C4-2B (cell line): ENCODE results near the gene BARHL1.

Source experiments
- H3K27ac ChIP-seq: fragments of 450-650 bp; 2 replicates; pipeline ENCODE4 v1.5.1; 2017
- ZFX ChIP-seq: fragments of 450-650 bp; IDR thresholded peaks from 2 replicates; pipeline ENCODE4 v1.6.1; 2017
- TF ChIP-seq, protein P1 (sequence below): fragments of 450-650 bp; conservative IDR thresholded peaks from 2 replicates; pipeline ENCODE4 v1.5.1; 2017; ENCODE audit warnings: mild to moderate bottlenecking

The BARHL1 gene

GRCh38 chr9:132588501-132589147 lies 6.2 kb downstream of the BARHL1 start:
- TF ChIP-seq, protein P1, sequence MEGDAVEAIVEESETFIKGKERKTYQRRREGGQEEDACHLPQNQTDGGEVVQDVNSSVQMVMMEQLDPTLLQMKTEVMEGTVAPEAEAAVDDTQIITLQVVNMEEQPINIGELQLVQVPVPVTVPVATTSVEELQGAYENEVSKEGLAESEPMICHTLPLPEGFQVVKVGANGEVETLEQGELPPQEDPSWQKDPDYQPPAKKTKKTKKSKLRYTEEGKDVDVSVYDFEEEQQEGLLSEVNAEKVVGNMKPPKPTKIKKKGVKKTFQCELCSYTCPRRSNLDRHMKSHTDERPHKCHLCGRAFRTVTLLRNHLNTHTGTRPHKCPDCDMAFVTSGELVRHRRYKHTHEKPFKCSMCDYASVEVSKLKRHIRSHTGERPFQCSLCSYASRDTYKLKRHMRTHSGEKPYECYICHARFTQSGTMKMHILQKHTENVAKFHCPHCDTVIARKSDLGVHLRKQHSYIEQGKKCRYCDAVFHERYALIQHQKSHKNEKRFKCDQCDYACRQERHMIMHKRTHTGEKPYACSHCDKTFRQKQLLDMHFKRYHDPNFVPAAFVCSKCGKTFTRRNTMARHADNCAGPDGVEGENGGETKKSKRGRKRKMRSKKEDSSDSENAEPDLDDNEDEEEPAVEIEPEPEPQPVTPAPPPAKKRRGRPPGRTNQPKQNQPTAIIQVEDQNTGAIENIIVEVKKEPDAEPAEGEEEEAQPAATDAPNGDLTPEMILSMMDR: no peak
- TF ChIP-seq ZFX: no peak
- no peak overlapping the region for H3K27ac ChIP-seq

- no peak overlapping the region for H3K27ac ChIP-seq
- no peak for TF ChIP-seq ZFX
- TF ChIP-seq, protein P1: no peak
These were observed 7.0 kb downstream of the BARHL1 start for GRCh38 chr9:132589148-132590036.

- no peak for TF ChIP-seq ZFX
- TF ChIP-seq, protein P1: no peak
- H3K27ac ChIP-seq: no peak overlapping the region
These were observed 7.6 kb downstream of the BARHL1 start for GRCh38 chr9:132590037-132590317.

DNA sequence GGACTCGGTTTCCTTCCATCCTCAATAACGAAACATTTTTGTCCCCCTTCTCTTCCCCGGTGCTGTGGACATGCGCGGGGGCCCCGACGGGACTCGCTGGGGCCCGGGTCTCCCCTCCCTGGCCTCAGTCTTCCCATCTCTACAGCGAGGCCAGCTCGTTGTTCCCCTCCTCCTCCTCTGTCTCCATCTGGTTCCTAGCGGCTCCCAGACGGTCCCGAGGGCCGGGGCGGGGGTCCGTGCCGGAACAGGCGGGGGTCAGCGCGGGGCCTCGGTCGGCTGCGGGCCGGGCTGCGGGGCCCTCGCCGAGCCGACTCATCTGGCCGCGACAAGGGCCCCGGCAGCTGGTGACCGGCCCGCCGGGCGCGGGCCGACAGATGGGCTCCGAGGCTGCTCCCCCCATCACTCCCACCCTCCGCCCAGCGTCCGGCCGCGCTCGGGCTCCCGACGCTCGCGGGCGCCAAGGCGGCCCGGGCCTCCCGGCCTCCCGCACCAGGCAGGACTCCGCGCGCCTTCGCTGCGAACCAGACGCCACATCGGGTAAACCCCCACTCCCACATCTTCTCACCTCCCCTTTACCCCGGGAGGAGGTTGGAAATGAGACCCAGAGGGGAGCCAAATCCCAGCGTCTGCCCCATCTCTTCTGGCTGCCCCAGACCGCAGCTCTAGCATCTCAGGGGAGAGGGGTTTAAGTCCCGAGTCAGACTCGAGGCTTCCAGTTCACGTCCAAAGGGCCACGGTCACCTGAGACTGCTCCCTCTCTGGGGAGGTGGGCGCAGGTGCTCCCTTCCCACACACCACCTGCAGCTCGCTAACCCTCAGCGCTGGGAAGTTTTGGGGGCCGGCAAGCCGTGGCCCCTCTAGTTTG lies 8.1 kb downstream of the BARHL1 start:
- no peak overlapping the region for H3K27ac ChIP-seq
- TF ChIP-seq, protein P1: no peak

GRCh38 chr9:132591244-132591643 lies 8.8 kb downstream of the BARHL1 start:
- no peak overlapping the region for H3K27ac ChIP-seq

GRCh38 chr9:132591751-132592314 lies 9.4 kb downstream of the BARHL1 start:
- H3K27ac ChIP-seq: no peak overlapping the region
- no peak for TF ChIP-seq ZFX
- TF ChIP-seq, protein P1: no peak

More at GRCh38 chr9:132591244-132591643, 8.8 kb downstream of the BARHL1 start:
- TF ChIP-seq, protein P1: no peak
- no peak for TF ChIP-seq ZFX
